ENCODE data around the gene CMSS1. TPM values are rescaled to one million over a fixed set of nuclear protein-coding genes. Genes with fewer than 3 reads are reported as not detected.

Gene CMSS1
- total and polyA plus RNA-seq, 12 donors: 16.2 to 75.6 (median 33.0) TPM

GRCh38 chr3:100029689-100030088 is 212.0 kb downstream of the CMSS1 start:
- Histone ChIP-seq H3K9me3 (replicated peaks in 1 of 3) (no peaks in the 10 kb centered on the region), H3K4me1 (replicated peaks in 1 of 2) (peaks cover 7 to 39% of the 10 kb centered on the region in 2 donors), H3K27me3 (no peaks in the 10 kb centered on the region), H3K27ac (no peak overlapping the region), H3K4me3 (no peak overlapping the region), H3K36me3 (replicated peaks in 1 of 2) (no peaks in the 10 kb centered on the region)
- DNase-seq: no peak
- TF ChIP-seq POLR2A (IDR thresholded peaks at IDR 0.05) (no peak), CTCF (IDR thresholded peaks at IDR 0.05) (no peak)
- intact Hi-C loops (cut with DNase I): no loop called here
- 56 to 67% (median 64%) methylated on average over 2 of the region's 2 CpGs for WGBS, 4 donors

GRCh38 chr3:100030346-100030745 is 212.7 kb downstream of the CMSS1 start:
- no peak for DNase-seq
- Histone ChIP-seq H3K27me3 (no peaks in the 10 kb centered on the region), H3K36me3 (replicated peaks in 1 of 2) (no peaks in the 10 kb centered on the region), H3K4me1 (replicated peaks in 1 of 2) (peaks cover 4 to 33% of the 10 kb centered on the region in 2 donors), H3K4me3 (no peak overlapping the region), H3K27ac (no peak overlapping the region), H3K9me3 (replicated peaks in 1 of 3) (no peaks in the 10 kb centered on the region)
- 95 to 98% (median 96%) methylated on average over 3 of the region's 3 CpGs for WGBS, 4 donors
- intact Hi-C loops (cut with DNase I): no loop called here
- TF ChIP-seq CTCF (IDR thresholded peaks at IDR 0.05) (no peak), POLR2A (IDR thresholded peaks at IDR 0.05) (no peak)

- H3K4me3 ChIP-seq: no peak overlapping the region
- intact Hi-C loops (cut with DNase I): no loop called here
- H3K9me3 ChIP-seq (replicated peaks in 1 of 3): no peaks in the 10 kb centered on the region
- no peaks in the 10 kb centered on the region for H3K27me3 ChIP-seq
- no peak for DNase-seq
- WGBS, 4 donors: 83 to 97% (median 91%) methylated on average over 1 of the region's 1 CpG
- H3K4me1 ChIP-seq (replicated peaks in 1 of 2): peaks cover 4 to 26% of the 10 kb centered on the region in 2 donors
- no peak overlapping the region for H3K27ac ChIP-seq
- H3K36me3 ChIP-seq (replicated peaks in 1 of 2): no peaks in the 10 kb centered on the region
- no peak for TF ChIP-seq CTCF (IDR thresholded peaks at IDR 0.05)
- no peak for TF ChIP-seq POLR2A (IDR thresholded peaks at IDR 0.05)
These were observed 213.3 kb downstream of the CMSS1 start for GRCh38 chr3:100030914-100031425.

- WGBS, 4 donors: 38 to 62% (median 53%) methylated on average over 5 of the region's 5 CpGs
- H3K36me3 ChIP-seq (replicated peaks in 1 of 2): no peaks in the 10 kb centered on the region
- peaks cover 4 to 21% of the 10 kb centered on the region in 2 donors for H3K4me1 ChIP-seq (replicated peaks in 1 of 2)
- H3K27me3 ChIP-seq: no peaks in the 10 kb centered on the region
- intact Hi-C loops (cut with DNase I): no loop called here
- peak overlapping the region in 4 of 5 donors; percentile 24 to 56 (median 32) for H3K27ac ChIP-seq
- peak in 3 of 7 donors; percentile 23 to 35 (median 27) for DNase-seq
- H3K9me3 ChIP-seq (replicated peaks in 1 of 3): no peaks in the 10 kb centered on the region
- H3K4me3 ChIP-seq: no peak overlapping the region
- TF ChIP-seq POLR2A (IDR thresholded peaks at IDR 0.05): peak in 1 of 2 donors; percentile 23
- TF ChIP-seq CTCF (IDR thresholded peaks at IDR 0.05): no peak
These were observed 214.6 kb downstream of the CMSS1 start for GRCh38 chr3:100032243-100032642.

Measured in adrenal gland (tissue), 12 donors.